OCI-LY7 (cell line): ENCODE results near the gene ABCC3. TPM values are rescaled to one million over a fixed set of nuclear protein-coding genes. Genes with fewer than 3 reads are reported as not detected.

Experiments
- BruUV-seq: library from RNA; stranded (reverse); fragments of 400-500 nt; replicated peaks from 2 replicates; lab custom pipeline; 2021; lab: Mats Ljungman, UMichigan
- CTCF ChIA-PET: fragments of 300-600 bp; sonication (Branson Sonifier 250); formaldehyde crosslinking; loops from one replicate; lab custom pipeline; 2022; ENCODE audit warnings: antibody characterized with exemption; ENCODE audit not compliant: unreplicated experiment; lab: Charles Lee
- POLR2A ChIA-PET: fragments of 300-600 bp; sonication (Branson Sonifier 250); formaldehyde crosslinking; loops from one replicate; lab custom pipeline; 2022; ENCODE audit warnings: antibody characterized with exemption; lab: Charles Lee
- DNase-seq: peaks from one replicate; pipeline ENCODE4 v3.0.0-alpha.2; 2015; ENCODE audit warnings: low spot score
- H2AFZ ChIP-seq: fragments of 200-600 bp; sonication (generic), shearing (Covaris generic); 2 replicates; pipeline ENCODE4 v1.6.1; 2014; ENCODE audit warnings: mild to moderate bottlenecking, antibody characterized with exemption, low read length, moderate library complexity
- H3K27ac ChIP-seq: fragments of 200-600 bp; sonication (generic); 2 replicates; pipeline ENCODE4 v1.5.1; 2014; ENCODE audit warnings: mixed run types, low read depth, mild to moderate bottlenecking, moderate library complexity, low read length, inconsistent platforms; ENCODE audit not compliant: poor library complexity, severe bottlenecking
- H3K36me3 ChIP-seq: fragments of 200-600 bp; sonication (generic); 2 replicates; pipeline ENCODE4 v1.6.1; 2014; ENCODE audit warnings: mild to moderate bottlenecking, antibody characterized with exemption, low read length, moderate library complexity, mixed read lengths; ENCODE audit not compliant: insufficient read depth
- H3K4me1 ChIP-seq: fragments of 200-600 bp; sonication (generic); 2 replicates; pipeline ENCODE4 v1.5.1; 2014; ENCODE audit warnings: mild to moderate bottlenecking, low read length; ENCODE audit not compliant: insufficient read depth, poor library complexity, severe bottlenecking
- H3K4me2 ChIP-seq: fragments of 200-600 bp; sonication (generic); 2 replicates; pipeline ENCODE4 v1.6.1; 2014; ENCODE audit warnings: mild to moderate bottlenecking, low read length
- H3K4me3 ChIP-seq: fragments of 200-600 bp; sonication (generic); 2 replicates; pipeline ENCODE4 v1.5.1; 2014; ENCODE audit warnings: mild to moderate bottlenecking, low read depth, low read length; ENCODE audit not compliant: poor library complexity, severe bottlenecking
- H3K79me2 ChIP-seq: fragments of 200-600 bp; sonication (generic); 2 replicates; pipeline ENCODE4 v1.6.1; 2016; ENCODE audit warnings: low read depth, mild to moderate bottlenecking, low read length, moderate library complexity, mixed read lengths; ENCODE audit not compliant: insufficient read depth
- H3K9me2 ChIP-seq: fragments of 200-600 bp; sonication (generic); 2 replicates; pipeline ENCODE4 v1.6.1; 2016; ENCODE audit warnings: mild to moderate bottlenecking, low read length, mixed read lengths; ENCODE audit not compliant: insufficient read depth
- H3K9me3 ChIP-seq: fragments of 200-600 bp; sonication (generic); 2 replicates; pipeline ENCODE4 v1.6.1; 2014; ENCODE audit warnings: mild to moderate bottlenecking, mixed run types, low read length, mixed read lengths
- H4K20me1 ChIP-seq: fragments of 200-600 bp; sonication (generic); 2 replicates; pipeline ENCODE4 v1.6.1; 2014; ENCODE audit warnings: mild to moderate bottlenecking, antibody characterized with exemption, low read length, moderate library complexity, mixed read lengths; ENCODE audit not compliant: insufficient read depth
- EZH2phosphoT487 ChIP-seq: fragments of 200-600 bp; sonication (generic); IDR thresholded peaks from 2 replicates; pipeline ENCODE4 v1.6.1; 2018; ENCODE audit warnings: low read depth, borderline replicate concordance, mild to moderate bottlenecking, mixed run types, antibody characterized with exemption, low read length, moderate library complexity, mixed read lengths
- intact Hi-C: fragments of 100-400 bp; cut with micrococcal nuclease; formaldehyde crosslinking; loops from one replicate; pipeline ENCODE4 v1.10.0; 2022; ENCODE audit not compliant: unreplicated experiment
- total RNA-seq, 2 experiments: library from RNA; depleted of rRNA in 1 of 2; stranded (reverse); fragments of >200 nt in 1 of 2; shearing (Covaris generic) in 1 of 2; gene quantifications; 2 replicates each; pipeline ENCODE4 v1.2.3, GENCODE V29; 2014 to 2022
- TF ChIP-seq, protein P1 (sequence below): fragments of 200-600 bp; sonication (generic); conservative IDR thresholded peaks from 2 replicates; pipeline ENCODE4 v1.5.1; 2014; ENCODE audit warnings: mild to moderate bottlenecking, antibody characterized with exemption, low read length, moderate library complexity, mixed read lengths

The ABCC3 gene
- total RNA-seq, 2 experiments from 2014 or later: not detected

DNA sequence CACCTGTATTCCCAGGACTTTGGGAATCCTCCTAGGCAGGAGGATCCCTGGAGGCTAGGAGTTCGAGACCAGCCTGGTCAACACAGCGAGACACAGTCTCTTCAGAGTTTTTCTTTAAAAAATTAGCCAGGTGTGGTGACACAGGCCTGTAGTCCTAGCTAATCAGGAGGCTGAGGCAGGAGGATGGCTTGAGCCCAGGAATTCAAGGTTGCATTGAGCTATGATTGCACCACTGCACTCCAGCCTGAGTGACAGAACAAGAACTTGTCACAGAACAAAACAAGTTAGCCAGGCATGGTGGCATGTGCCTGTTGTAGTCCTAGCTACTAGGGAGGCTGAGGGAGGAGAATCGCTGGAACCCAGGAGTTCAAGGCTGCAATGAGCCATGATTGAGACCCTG is 48.3 kb downstream of the ABCC3 start:
- no TSS peak for BruUV-seq
- intact Hi-C loops: no loop called here
- Histone ChIP-seq H3K79me2 (no peaks in the 10 kb centered on the region), H2AFZ (no peak overlapping the region), H3K9me3 (no peaks in the 10 kb centered on the region), H3K9me2 (no peaks in the 10 kb centered on the region), H4K20me1 (no peaks in the 10 kb centered on the region), H3K27ac (no peak overlapping the region), H3K36me3 (no peaks in the 10 kb centered on the region), H3K4me1 (no peaks in the 10 kb centered on the region), H3K4me2 (no peak overlapping the region), H3K4me3 (no peak overlapping the region)
- ChIA-PET POLR2A (interaction anchor here (1.1 kb wide), 1 partner anchor 162 kb away, joined by 3 read pairs; no protein-coding TSS in a partner anchor), CTCF (no interaction called here)
- TF ChIP-seq, protein P1, sequence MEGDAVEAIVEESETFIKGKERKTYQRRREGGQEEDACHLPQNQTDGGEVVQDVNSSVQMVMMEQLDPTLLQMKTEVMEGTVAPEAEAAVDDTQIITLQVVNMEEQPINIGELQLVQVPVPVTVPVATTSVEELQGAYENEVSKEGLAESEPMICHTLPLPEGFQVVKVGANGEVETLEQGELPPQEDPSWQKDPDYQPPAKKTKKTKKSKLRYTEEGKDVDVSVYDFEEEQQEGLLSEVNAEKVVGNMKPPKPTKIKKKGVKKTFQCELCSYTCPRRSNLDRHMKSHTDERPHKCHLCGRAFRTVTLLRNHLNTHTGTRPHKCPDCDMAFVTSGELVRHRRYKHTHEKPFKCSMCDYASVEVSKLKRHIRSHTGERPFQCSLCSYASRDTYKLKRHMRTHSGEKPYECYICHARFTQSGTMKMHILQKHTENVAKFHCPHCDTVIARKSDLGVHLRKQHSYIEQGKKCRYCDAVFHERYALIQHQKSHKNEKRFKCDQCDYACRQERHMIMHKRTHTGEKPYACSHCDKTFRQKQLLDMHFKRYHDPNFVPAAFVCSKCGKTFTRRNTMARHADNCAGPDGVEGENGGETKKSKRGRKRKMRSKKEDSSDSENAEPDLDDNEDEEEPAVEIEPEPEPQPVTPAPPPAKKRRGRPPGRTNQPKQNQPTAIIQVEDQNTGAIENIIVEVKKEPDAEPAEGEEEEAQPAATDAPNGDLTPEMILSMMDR: no peak
- no peak for TF ChIP-seq EZH2phosphoT487
- no peak for DNase-seq

DNA sequence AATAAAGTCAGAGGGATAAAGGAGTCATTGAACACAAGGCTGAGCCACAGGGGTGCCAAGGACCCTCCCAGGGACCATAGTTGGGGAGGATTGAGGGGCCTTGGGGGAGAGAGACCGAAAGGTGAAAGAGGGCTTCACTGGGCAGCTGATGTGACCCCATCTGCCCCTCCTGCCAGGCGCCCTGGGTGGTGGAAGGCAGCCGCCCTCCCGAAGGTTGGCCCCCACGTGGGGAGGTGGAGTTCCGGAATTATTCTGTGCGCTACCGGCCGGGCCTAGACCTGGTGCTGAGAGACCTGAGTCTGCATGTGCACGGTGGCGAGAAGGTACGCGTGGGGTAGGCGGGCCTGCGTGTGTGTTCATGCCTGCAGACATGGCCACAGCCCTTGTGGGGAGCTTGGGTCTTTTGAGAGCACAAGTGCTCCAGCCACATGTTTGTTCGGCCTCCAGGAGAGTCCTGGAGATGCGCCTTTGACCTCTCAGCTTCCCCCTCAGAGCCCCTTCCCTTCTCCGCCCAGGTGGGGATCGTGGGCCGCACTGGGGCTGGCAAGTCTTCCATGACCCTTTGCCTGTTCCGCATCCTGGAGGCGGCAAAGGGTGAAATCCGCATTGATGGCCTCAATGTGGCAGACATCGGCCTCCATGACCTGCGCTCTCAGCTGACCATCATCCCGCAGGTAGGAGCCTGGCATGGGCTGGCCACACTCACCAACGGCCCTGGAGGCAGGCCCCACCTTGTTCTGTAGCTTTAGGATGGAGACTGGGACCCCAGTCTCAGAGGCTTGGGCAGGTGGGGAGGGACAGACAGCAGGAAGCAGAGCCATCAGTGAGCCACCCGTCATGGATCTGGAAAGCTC is 49.0 kb downstream of the ABCC3 start:
- Histone ChIP-seq H3K4me1 (no peaks in the 10 kb centered on the region), H3K79me2 (no peaks in the 10 kb centered on the region), H3K27ac (no peak overlapping the region), H3K4me2 (no peak overlapping the region), H3K9me3 (no peaks in the 10 kb centered on the region), H4K20me1 (no peaks in the 10 kb centered on the region), H3K36me3 (no peaks in the 10 kb centered on the region), H2AFZ (no peak overlapping the region), H3K9me2 (no peaks in the 10 kb centered on the region), H3K4me3 (no peak overlapping the region)
- no TSS peak for BruUV-seq
- ChIA-PET CTCF (no interaction called here), POLR2A (interaction anchor here (0.6 to 1.1 kb wide), 2 partner anchors 21 to 163 kb away, joined by 3 to 4 read pairs; no protein-coding TSS in a partner anchor)
- no peak for TF ChIP-seq EZH2phosphoT487
- TF ChIP-seq, protein P1: no peak
- intact Hi-C loops: no loop called here
- no peak for DNase-seq

DNA sequence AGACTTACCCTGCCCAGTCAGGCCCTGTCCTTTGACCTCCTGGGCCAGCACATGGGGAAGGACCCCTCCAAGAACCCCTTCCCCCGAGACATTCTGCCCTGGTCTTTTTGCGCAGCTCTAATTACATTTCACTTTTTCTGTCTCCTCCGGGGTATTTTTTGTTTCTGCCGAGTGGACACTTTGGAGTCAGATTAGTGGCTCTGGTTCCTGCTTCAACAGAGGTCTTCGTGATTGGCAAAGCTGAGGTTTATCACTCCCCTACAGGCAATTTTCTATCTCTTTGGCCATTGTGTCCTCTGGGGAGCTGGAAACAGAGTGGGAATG is 49.6 kb downstream of the ABCC3 start:
- H3K36me3 ChIP-seq: no peaks in the 10 kb centered on the region
- no TSS peak for BruUV-seq
- ChIA-PET CTCF (no interaction called here), POLR2A (interaction anchor here (0.5 to 0.6 kb wide), 2 partner anchors 20 to 97 kb away, joined by 4 read pairs; no protein-coding TSS in a partner anchor)
- DNase-seq: no peak
- H3K27ac ChIP-seq: no peak overlapping the region
- no peaks in the 10 kb centered on the region for H3K4me1 ChIP-seq
- intact Hi-C loops: no loop called here
- no peak overlapping the region for H3K4me3 ChIP-seq
- no peaks in the 10 kb centered on the region for H4K20me1 ChIP-seq
- no peak overlapping the region for H3K4me2 ChIP-seq
- no peaks in the 10 kb centered on the region for H3K9me2 ChIP-seq
- no peaks in the 10 kb centered on the region for H3K79me2 ChIP-seq
- no peaks in the 10 kb centered on the region for H3K9me3 ChIP-seq
- H2AFZ ChIP-seq: no peak overlapping the region
- no peak for TF ChIP-seq EZH2phosphoT487
- TF ChIP-seq, protein P1: no peak
